ENCODE measurements around the gene PNPLA1.

DNA sequence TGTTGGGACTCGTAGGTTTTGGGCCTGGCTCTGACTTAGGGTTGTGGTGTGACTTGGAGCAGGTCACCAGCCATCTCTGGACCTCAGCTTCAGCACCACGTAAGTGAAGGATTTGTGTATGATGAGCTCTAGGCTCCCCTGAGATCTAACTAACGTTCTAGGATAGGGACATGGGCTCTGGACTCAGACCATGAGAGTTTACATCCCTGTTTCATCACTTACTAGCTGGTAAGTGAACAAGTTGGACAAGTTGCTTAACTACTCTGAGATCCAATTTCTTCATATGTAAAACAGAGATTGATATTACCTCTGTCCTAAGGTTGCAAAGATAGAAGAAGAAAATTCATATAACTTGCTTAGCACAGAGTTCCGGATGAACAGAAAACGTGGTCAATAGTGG, 20.3 kb upstream of the PNPLA1 start:
- no peak for TF ChIP-seq CTCF (IDR thresholded peaks at IDR 0.05)
- TF ChIP-seq EZH2 (IDR thresholded peaks at IDR 0.05) = no peak

Data from neural progenitor cell (in vitro differentiated cells).